Measurements from ENCODE around the gene BICDL1. TPM values are rescaled to one million over a fixed set of nuclear protein-coding genes. Genes with fewer than 3 reads are reported as not detected.

Gene BICDL1
- polyA plus RNA-seq, 1 experiment: not detected

DNA sequence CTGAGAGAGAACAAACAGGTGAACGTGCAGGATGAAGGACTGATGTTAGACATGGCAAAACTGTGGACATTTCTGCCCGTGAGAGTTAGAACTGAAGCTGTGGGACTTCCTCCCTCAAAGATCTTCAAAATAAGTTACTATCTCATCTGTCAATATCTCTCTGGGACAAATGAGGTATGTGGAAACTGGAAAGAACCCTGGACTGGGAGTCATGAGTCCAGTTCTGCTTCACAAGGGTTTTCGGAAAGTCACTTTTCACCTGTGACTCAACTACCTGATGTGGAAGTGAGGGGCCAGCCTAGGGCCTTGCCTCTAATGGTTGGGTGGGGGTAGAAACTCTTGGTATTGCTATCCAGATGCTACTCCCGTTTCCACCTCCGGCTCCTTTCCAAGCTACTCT, 80.2 kb downstream of the BICDL1 start:
- Histone ChIP-seq H3K27ac (ENCODE audit: low read depth, low read length) (no peak overlapping the region), H3K9me3 (ENCODE audit: control insufficient read depth, insufficient read depth, low read length) (no peaks in the 10 kb centered on the region), H3K27me3 (ENCODE audit: control insufficient read depth, insufficient read depth, low read length) (peaks cover 27% of the 10 kb centered on the region), H3K4me3 (ENCODE audit: low read depth, low read length) (no peak overlapping the region)
- ChIA-PET POLR2A (no interaction called here), CTCF (no interaction called here)
- DNase-seq (ENCODE audit: low read depth, low spot score): no peak
- TF ChIP-seq, protein P1, sequence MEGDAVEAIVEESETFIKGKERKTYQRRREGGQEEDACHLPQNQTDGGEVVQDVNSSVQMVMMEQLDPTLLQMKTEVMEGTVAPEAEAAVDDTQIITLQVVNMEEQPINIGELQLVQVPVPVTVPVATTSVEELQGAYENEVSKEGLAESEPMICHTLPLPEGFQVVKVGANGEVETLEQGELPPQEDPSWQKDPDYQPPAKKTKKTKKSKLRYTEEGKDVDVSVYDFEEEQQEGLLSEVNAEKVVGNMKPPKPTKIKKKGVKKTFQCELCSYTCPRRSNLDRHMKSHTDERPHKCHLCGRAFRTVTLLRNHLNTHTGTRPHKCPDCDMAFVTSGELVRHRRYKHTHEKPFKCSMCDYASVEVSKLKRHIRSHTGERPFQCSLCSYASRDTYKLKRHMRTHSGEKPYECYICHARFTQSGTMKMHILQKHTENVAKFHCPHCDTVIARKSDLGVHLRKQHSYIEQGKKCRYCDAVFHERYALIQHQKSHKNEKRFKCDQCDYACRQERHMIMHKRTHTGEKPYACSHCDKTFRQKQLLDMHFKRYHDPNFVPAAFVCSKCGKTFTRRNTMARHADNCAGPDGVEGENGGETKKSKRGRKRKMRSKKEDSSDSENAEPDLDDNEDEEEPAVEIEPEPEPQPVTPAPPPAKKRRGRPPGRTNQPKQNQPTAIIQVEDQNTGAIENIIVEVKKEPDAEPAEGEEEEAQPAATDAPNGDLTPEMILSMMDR (IDR thresholded peaks at IDR 0.05; ENCODE audit: low read depth, low read length): no peak

DNA sequence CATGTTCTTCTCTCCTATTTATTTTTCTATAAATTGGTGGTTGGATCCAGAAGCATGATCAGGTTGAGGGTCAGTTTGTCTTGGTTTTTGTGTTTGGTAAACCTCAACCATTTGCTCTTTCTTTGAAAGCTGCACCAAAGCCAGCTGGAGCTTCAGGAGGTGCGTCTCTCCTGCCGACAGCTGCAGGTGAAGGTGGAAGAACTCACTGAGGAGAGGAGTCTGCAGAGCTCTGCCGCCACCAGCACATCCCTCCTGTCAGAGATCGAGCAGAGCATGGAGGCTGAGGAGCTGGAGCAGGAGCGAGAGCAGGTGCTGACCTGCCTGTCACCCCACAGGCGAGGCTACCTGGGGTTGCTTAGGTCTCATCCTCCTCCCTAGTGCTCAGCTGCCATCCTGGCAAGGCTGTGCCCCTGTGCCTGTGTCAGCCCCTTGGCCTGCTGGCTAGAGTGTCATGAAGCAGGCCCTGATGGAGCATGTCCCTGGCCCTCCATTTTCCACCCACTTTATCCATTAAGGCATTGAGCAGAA, 82.5 kb downstream of the BICDL1 start:
- Histone ChIP-seq H3K9me3 (ENCODE audit: control insufficient read depth, insufficient read depth, low read length) (no peaks in the 10 kb centered on the region), H3K27me3 (ENCODE audit: control insufficient read depth, insufficient read depth, low read length) (peaks cover 24% of the 10 kb centered on the region), H3K27ac (ENCODE audit: low read depth, low read length) (no peak overlapping the region), H3K4me3 (ENCODE audit: low read depth, low read length) (no peak overlapping the region)
- ChIA-PET CTCF (no interaction called here), POLR2A (no interaction called here)
- DNase-seq (ENCODE audit: low read depth, low spot score): no peak
- TF ChIP-seq, protein P1 (IDR thresholded peaks at IDR 0.05; ENCODE audit: low read depth, low read length): no peak

DNA sequence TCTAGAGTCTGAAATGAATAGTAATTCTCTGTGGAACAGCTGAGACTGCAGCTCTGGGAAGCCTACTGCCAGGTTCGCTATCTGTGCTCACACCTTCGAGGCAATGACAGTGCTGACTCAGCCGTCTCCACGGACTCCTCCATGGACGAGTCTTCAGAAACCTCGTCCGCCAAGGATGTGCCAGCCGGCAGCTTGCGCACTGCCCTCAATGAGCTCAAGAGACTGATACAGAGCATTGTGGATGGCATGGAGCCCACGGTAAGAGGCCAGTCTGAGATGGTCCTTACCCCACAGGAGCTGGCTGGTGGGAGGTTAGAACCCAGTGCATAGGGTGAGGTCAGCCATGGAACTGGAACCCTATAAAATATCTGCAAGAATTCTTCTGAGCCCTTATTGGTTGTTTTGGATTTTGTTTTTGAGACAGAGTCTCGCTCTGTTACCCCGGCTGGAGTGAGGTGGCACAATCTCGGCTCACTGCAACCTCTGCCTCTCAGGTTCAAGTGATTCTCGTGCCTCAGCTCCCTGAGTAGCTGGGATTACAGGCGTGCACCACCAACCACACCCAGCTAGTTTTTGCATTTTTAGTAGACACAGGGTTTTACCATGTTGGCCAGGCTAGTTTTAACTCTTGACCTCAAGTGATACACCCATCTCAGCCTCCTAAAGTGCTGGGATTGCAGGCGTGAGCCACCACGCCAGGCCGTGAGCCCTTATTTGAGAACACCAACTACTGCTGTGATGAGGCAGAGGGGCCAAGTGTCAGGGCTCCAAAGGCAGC, 83.6 kb downstream of the BICDL1 start:
- TF ChIP-seq, protein P1 (IDR thresholded peaks at IDR 0.05; ENCODE audit: low read depth, low read length): no peak
- ChIA-PET CTCF (no interaction called here), POLR2A (no interaction called here)

DNA sequence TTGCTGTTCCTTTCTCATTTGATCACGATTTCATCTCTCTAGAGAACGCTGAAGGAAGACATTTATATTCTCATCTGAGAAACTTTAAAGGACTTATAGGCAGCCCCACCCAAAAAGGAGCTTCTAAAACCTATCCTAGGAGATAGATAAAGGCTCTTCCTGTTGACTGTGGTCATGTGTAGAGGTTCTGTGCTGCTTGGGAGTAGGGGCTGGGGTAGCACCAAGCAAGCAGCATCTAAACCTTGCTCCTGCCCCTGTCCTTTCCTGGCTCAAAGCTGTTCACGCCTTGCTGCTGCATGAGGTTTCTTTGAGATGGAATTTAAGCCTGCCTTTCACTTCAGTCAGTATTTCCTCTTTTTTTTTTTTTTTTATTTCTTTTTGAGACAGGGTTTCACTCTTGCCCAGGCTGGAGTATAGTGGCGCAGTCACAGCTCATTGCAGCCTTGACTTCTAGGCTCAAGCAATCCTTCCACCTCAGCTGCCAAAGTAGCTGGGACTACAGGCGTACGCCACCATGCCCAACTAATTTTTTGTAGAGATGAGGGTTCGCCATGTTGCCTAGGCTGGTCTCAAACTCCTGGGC, 86.1 kb downstream of the BICDL1 start:
- POLR2A ChIA-PET: no interaction called here
- Histone ChIP-seq H3K27me3 (ENCODE audit: control insufficient read depth, insufficient read depth, low read length) (peaks cover 27% of the 10 kb centered on the region), H3K4me3 (ENCODE audit: low read depth, low read length) (no peak overlapping the region), H3K27ac (ENCODE audit: low read depth, low read length) (no peak overlapping the region), H3K9me3 (ENCODE audit: control insufficient read depth, insufficient read depth, low read length) (no peaks in the 10 kb centered on the region)
- no peak for DNase-seq (ENCODE audit: low read depth, low spot score)
- TF ChIP-seq, protein P1 (IDR thresholded peaks at IDR 0.05; ENCODE audit: low read depth, low read length): no peak
- CTCF ChIA-PET: no interaction called here

More for the DNA sequence above, 83.6 kb downstream of the BICDL1 start:
- Histone ChIP-seq H3K27ac (ENCODE audit: low read depth, low read length) (no peak overlapping the region), H3K9me3 (ENCODE audit: control insufficient read depth, insufficient read depth, low read length) (no peaks in the 10 kb centered on the region), H3K4me3 (ENCODE audit: low read depth, low read length) (no peak overlapping the region), H3K27me3 (ENCODE audit: control insufficient read depth, insufficient read depth, low read length) (peaks cover 28% of the 10 kb centered on the region)
- no peak for DNase-seq (ENCODE audit: low read depth, low spot score)

DNA sequence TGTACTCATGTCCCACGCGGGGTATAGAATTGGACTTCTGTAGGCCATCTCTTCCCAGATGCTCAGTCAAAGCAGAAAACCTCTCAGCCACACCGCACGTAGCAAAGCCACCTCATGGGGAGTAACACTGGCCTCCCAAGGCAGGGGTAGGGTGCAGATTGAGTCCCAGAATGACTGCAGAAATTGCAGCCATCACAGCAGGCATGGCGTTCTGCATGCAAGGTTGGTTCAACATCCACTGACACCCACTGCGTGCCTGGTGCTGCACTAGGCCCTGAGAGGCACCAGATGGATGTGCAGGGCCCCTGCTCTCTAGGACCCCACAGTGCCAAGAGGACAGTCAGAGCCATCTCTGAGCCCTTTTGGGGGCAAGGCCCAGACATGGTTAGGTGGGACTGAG, 87.6 kb downstream of the BICDL1 start:
- no peaks in the 10 kb centered on the region for H3K9me3 ChIP-seq (ENCODE audit: control insufficient read depth, insufficient read depth, low read length)
- H3K4me3 ChIP-seq (ENCODE audit: low read depth, low read length): no peak overlapping the region
- POLR2A ChIA-PET: no interaction called here
- no peak for DNase-seq (ENCODE audit: low read depth, low spot score)
- CTCF ChIA-PET: no interaction called here
- TF ChIP-seq, protein P1 (IDR thresholded peaks at IDR 0.05; ENCODE audit: low read depth, low read length): no peak
- no peak overlapping the region for H3K27ac ChIP-seq (ENCODE audit: low read depth, low read length)
- H3K27me3 ChIP-seq (ENCODE audit: control insufficient read depth, insufficient read depth, low read length): peaks cover 32% of the 10 kb centered on the region

Data from AG04450 (cell line).